Ramos (cell line): Measurements from ENCODE around the gene ASTN2.

ENCODE experiments used
- in situ Hi-C: fragments of 300-500 bp; cut with MboI; formaldehyde crosslinking; loops from one replicate; pipeline ENCODE4 v1.14.3; 2022; ENCODE audit warnings: low sequenced_read_pairs; ENCODE audit not compliant: unreplicated experiment

ASTN2 gene

GRCh38 chr9:117188394-117188793 lies 226.5 kb downstream of the ASTN2 start:
- in situ Hi-C loops = no loop called here

- in situ Hi-C loops = no loop called here
Observed at GRCh38 chr9:117187498-117187897, 227.4 kb downstream of the ASTN2 start.

- in situ Hi-C loops = no loop called here
Observed at GRCh38 chr9:117184173-117184572, 230.7 kb downstream of the ASTN2 start.

GRCh38 chr9:117182046-117182445 lies 232.8 kb downstream of the ASTN2 start:
- in situ Hi-C loops = no loop called here

- in situ Hi-C loops = no loop called here
Observed at GRCh38 chr9:117180896-117181445, 233.9 kb downstream of the ASTN2 start.

GRCh38 chr9:117178596-117179375 lies 236.1 kb downstream of the ASTN2 start:
- in situ Hi-C loops = no loop called here

- in situ Hi-C loops = no loop called here
Observed at GRCh38 chr9:117170567-117170966, 244.3 kb downstream of the ASTN2 start.

GRCh38 chr9:117169089-117169621 lies 245.7 kb downstream of the ASTN2 start:
- in situ Hi-C loops = no loop called here

- in situ Hi-C loops = no loop called here
Observed at GRCh38 chr9:117164512-117164911, 250.3 kb downstream of the ASTN2 start.

- in situ Hi-C loops = no loop called here
Observed at GRCh38 chr9:117160254-117160653, 254.6 kb downstream of the ASTN2 start.

- in situ Hi-C loops = no loop called here
Observed at GRCh38 chr9:117156771-117157535, 257.9 kb downstream of the ASTN2 start.

GRCh38 chr9:117156144-117156688 lies 258.6 kb downstream of the ASTN2 start:
- in situ Hi-C loops = no loop called here

GRCh38 chr9:117153021-117153420 lies 261.8 kb downstream of the ASTN2 start:
- in situ Hi-C loops = no loop called here

- in situ Hi-C loops = no loop called here
Observed at GRCh38 chr9:117151716-117152115, 263.1 kb downstream of the ASTN2 start.

- in situ Hi-C loops = no loop called here
Observed at GRCh38 chr9:117149996-117150395, 264.9 kb downstream of the ASTN2 start.

- in situ Hi-C loops = no loop called here
Observed at GRCh38 chr9:117145811-117146490, 268.9 kb downstream of the ASTN2 start.

- in situ Hi-C loops = no loop called here
Observed at GRCh38 chr9:117145081-117145480, 269.8 kb downstream of the ASTN2 start.

- in situ Hi-C loops = no loop called here
Observed at GRCh38 chr9:117138231-117138630, 276.6 kb downstream of the ASTN2 start.

GRCh38 chr9:117136461-117136860 lies 278.4 kb downstream of the ASTN2 start:
- in situ Hi-C loops = no loop called here

- in situ Hi-C loops = no loop called here
Observed at GRCh38 chr9:117135501-117136098, 279.3 kb downstream of the ASTN2 start.
